ENCODE results near the gene FHAD1.
A peak's percentile ranks its signal among the peaks of the same experiment; 100 is the strongest.
"Not testable (repeated sequence)": the region's sequence is repeated elsewhere in the genome, so short reads cannot be mapped to it uniquely, and the experiment has no call there.

FHAD1 gene

DNA sequence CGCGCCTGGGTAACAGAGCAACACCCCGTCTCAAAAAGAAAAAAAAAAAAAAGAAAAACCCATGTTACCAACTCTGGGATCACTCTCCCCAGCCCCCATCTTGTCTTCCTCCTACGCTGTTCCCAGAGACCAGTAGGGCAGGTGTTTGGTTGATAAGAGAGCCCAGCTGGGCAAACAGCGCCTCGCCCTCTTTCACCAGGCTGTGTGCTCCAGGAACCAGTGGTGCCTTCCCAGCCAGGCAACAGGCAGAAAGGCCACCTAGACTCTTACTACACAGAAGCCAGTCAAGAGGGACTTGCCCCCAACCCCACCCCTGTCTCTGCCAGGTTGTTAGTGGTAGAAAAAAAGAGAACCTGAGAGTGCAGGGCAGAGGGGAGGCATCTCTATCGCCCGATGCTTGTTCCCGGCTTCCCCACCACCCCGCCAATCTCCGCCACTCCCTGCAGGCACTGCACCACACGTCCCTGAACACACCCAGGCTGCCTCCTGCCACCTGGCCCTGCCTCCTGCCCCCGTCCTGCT, 177.2 kb downstream of the FHAD1 start:
- DNase-seq: no peak

DNA sequence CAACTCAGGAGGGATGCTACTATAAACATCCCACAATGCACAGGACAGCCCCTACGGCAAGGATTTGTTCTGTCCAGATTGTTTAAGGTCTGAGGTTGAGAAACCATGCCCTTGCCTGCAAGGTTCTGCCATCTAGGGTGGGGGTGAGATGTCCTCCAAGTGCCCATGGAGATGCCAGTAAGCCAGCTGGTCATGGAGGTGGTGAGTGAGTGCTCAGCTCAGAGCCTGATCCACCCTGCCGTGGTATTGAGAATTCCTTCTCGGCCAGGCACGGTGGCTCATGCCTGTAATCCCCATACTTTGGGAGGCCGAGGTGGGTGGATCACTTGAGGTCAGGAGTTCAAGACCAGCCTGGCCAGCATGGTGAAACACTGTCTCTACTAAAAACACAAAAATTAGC, 178.0 kb downstream of the FHAD1 start:
- DNase-seq: no peak

- DNase-seq: no peak
Observed at GRCh38 chr1:15425521-15425920, 178.5 kb downstream of the FHAD1 start.

DNA sequence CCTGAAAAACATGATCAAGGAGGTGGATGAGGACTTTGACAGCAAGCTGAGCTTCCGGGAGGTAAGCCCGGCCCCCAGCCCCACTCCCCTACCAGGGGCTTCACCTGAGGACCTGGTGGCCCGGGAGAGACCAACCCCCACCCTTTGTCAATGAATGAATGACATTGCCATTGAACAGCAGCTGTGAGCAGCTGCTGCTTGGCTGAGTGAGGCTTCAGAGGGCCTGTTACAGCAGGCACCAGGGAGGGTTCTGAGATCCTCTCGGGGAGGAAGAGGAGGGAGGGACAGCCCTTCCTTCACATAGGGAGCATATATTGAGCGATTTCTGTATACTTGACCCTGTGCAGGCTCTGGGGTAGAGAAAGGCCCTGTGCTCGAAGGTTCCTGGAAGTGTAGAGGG, 178.9 kb downstream of the FHAD1 start:
- no peak for DNase-seq

DNA sequence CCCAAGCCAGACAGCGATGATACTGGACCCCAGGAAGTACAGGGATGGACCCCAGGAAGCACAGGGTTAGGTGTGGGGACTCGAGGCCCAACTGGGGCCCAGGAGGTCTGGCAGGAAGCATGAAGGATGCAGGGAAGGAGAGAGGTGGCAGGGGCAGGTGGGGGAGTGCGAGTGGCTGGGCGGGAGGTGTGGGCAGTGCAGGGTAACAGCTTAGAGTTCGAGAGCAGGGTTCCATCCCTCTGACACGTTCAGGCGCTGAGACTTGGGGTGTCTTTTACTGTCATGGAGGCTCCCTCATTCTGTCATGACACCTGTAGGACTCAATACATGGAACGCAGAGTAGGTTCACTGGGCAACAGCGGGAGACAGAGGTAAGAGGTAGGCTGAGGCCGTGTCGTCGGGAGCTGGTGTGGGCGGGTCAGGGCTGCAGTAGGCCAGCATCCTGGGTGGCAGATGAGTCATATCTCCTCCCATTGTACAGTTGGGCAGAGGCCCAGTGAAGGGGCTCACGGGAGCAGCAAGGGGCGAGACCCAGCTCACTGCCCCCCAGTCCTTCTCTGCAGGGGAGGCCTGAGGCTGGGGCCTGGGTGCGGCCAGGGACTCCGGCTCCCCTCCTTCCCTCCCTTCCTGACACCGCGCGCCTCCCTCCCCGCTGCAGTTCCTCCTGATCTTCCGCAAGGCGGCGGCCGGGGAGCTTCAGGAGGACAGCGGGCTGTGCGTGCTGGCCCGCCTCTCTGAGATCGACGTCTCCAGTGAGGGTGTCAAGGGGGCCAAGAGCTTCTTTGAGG, 179.7 kb downstream of the FHAD1 start:
- no peak for DNase-seq

GRCh38 chr1:15427280-15427666, 180.2 kb downstream of the FHAD1 start:
- no peak for DNase-seq

- not testable (repeated sequence) for DNase-seq
Observed at GRCh38 chr1:15428252-15428651, 181.2 kb downstream of the FHAD1 start.

- no peak for DNase-seq
Observed at GRCh38 chr1:15428815-15429435, 181.9 kb downstream of the FHAD1 start.

GRCh38 chr1:15429701-15430149, 182.7 kb downstream of the FHAD1 start:
- DNase-seq: no peak

DNA sequence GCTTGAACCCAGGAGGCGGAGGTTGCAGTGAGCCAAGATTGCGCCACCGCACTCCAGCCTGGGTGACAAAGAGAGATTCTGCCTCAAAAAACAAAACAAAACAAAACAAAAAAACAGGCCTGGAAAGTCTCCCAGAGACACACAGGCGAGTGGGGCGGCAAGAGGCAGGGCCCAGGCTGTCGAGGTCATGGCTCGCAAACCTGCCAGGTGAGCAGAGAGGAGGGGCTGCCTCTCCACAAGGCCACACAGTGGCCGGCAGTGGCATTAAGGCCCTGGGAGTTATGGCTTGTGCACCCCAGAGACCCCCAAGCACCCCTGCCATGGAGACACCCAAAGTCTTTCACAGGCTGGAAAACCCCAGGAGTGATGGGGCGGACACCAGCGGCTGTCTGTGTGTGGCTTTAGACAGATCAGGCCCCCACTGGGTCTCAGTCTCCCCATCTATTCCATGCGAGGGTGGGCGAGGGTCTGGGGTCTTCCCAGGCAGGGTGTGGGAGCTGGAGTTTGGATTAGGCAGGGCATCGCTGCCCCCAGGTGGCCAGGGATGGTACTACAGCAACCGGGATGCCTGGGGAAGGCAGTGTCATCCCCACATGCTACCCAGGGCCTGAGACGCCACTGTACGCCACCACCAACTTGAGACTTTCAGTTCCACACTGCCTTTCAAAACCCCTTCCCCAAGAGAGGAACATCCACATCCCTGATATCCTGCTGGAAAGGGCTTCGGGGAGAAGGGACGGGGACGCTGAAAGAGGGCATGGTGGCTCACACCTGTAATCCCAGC, 184.0 kb downstream of the FHAD1 start:
- peak; percentile 65 for DNase-seq

DNA sequence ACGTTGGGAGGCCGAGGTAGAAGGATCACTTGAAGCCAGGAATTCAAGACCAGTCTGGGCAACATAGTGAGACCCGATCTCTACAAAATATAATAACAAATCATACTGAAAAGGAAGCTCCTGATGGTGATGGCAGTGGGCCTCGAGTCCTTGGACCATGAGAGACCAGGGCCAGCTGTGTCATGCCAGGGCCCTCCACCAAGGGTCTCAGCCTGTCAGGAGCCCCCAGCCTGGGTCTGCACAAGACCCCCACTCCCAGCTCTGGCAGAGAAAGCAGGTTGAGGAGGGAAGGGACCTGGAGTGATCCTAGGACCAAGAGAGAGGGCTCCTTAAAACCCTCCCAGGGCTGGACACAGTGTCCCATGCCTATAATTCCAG, 184.5 kb downstream of the FHAD1 start:
- DNase-seq: no peak

DNA sequence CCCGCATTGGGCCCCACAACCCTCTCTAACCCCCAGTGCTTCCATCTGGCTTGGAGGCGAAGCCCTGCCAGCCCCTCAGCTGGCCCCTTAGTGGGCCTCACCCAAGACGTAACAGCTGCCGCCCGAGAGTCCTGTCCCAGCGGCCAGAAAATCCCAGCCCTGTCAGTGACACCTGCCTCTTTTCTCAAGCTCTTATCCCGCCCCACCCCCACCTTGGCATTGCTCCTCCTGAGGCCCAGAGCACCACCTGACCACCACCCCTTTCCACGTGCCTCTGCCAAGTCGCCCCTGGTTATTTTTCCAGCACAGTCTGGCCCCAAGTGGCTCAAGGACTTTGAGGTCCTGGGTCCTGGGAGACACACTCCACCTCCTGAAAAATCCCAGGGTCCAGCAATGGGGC, 185.3 kb downstream of the FHAD1 start:
- no peak for DNase-seq

- DNase-seq: no peak
Observed at GRCh38 chr1:15433471-15433870, 186.4 kb downstream of the FHAD1 start.

- not testable (repeated sequence) for DNase-seq
Observed at GRCh38 chr1:15434739-15435138, 187.7 kb downstream of the FHAD1 start.

DNA sequence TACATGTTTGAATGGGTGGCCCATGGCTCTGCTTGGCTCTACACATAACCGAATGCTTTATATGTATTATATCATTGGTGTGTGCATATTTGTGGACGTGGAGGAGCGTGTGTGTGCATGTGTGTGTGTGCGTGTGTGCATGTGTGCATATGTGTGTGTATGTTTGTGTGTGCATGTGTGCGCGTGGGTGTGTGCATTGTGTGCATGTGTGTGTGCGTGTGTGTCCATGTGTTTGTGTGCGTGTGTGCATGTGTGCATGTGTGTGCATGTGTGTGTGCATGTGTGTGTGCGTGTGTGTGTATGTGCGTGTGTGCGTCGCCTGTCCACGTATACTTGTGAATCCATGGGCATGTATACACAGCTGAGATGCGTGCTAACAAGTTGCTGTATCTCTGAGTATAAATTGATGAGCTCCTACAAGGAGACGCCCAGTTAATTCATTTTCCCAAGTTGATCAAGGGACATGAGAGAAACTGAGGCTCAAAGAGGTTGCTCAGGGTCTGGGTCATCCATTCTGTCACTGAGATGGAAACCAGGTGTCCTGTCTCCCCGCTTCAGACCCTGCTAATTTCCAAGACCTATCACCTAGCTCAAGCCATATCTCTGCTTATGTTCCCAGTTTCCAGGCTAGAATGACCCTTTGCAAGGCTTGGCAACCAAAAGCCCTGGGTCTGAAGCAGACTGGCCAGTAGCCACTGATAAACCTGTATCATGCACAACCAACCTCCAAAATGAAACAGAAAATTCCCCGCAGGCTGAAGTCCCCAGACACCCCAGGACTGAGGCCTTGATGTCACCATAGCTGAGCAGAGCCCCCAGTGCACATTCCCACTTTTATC, 188.4 kb downstream of the FHAD1 start:
- DNase-seq: no peak

GRCh38 chr1:15436881-15437442, 189.9 kb downstream of the FHAD1 start:
- no peak for DNase-seq

DNA sequence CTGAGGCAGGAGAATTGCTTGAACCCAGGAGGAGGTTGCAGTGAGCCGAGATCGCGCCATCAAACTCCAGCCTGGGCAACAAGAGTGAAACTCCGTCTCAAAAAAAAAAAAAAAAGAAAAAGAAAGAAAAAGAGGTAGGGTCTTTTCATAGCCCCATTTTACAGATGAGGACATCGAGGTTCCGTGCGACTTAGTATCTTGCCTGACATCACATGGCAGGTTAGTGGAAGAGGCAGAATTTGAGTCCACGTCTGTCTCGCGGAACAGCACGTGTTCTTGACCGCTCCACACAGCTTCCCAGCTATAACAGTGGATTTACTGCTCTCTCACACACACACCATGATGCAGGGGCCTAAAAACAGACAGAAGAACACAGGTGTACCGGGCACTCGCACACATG, 192.3 kb downstream of the FHAD1 start:
- DNase-seq: no peak

DNA sequence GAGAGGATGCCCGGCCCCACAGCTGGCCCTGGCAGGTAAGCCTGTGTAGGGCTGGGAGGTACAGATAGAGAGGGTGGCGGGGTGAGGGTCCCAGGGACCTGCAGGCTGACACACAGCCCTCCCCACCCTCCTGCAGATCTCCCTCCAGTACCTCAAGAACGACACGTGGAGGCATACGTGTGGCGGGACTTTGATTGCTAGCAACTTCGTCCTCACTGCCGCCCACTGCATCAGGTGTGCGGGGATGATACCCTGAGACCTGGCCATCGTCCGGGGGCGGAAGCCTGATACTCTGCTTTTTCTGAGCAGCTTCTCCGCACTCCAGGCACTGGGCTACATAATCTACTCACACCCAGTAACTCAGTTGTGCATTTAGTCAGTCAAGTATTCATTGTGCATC, 193.3 kb downstream of the FHAD1 start:
- no peak for DNase-seq

GRCh38 chr1:15441247-15441646, 194.2 kb downstream of the FHAD1 start:
- no peak for DNase-seq

DNA sequence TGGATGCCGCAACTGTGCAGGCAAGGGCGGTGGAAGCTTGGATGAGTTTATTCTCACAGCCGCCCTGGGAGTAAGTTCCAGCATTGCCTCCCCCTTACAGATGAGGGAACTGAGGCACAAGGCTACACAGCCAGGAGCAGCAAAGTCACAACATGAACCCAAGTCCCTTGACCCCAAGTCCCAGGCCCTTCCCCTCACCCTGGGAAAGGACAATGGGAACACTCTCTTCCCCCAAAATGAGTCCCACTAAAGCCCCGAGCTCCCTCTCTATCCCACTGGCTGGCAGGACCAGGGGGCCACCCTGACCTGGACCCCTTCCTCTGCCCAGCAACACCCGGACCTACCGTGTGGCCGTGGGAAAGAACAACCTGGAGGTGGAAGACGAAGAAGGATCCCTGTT, 195.1 kb downstream of the FHAD1 start:
- no peak for DNase-seq

- DNase-seq: no peak
Observed at GRCh38 chr1:15442759-15443158, 195.7 kb downstream of the FHAD1 start.

DNA sequence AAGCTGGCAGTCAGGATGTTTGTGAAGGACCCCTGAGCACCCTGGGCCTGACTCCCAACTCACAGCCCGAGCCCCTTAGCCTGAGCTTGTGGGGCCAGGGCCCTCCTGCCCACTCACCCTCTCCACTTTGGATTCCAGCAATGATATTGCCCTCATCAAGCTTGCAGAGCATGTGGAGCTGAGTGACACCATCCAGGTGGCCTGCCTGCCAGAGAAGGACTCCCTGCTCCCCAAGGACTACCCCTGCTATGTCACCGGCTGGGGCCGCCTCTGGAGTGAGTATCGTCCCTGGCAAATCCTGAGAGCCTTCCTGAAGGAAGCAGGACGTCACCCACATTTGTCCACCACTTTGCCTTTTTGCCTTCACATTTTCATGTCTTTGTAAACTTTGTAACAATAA, 196.3 kb downstream of the FHAD1 start:
- DNase-seq: no peak
